Hepatocyte (in vitro differentiated cells): ENCODE data around the gene HTR2C. TPM values are rescaled to one million over a fixed set of nuclear protein-coding genes. Genes with fewer than 3 reads are reported as not detected.
A peak's percentile ranks its signal among the peaks of the same experiment; 100 is the strongest.

Experiments used
- DNase-seq: peaks from one replicate; pipeline ENCODE4 v3.0.0-alpha.2; 2016; ENCODE audit warnings: low spot score
- H2AFZ ChIP-seq: fragments of 200-600 bp; sonication (generic); 2 replicates; pipeline ENCODE4 v1.6.0; 2016; ENCODE audit warnings: antibody characterized with exemption, mild to moderate bottlenecking
- H3K27ac ChIP-seq: fragments of 200-600 bp; sonication (generic); 2 replicates; pipeline ENCODE4 v1.5.1; 2016; ENCODE audit warnings: mild to moderate bottlenecking
- H3K27me3 ChIP-seq: fragments of 200-600 bp; sonication (generic); 2 replicates; pipeline ENCODE4 v1.6.1; 2016
- H3K36me3 ChIP-seq: fragments of 200-600 bp; sonication (generic); replicated peaks from 2 replicates; pipeline ENCODE4 v1.5.1; 2016; ENCODE audit warnings: low read depth; ENCODE audit not compliant: insufficient read depth
- H3K4me1 ChIP-seq: fragments of 200-600 bp; sonication (generic); 2 replicates; pipeline ENCODE4 v1.5.1; 2016; ENCODE audit warnings: mild to moderate bottlenecking, moderate library complexity; ENCODE audit not compliant: insufficient read depth
- H3K4me2 ChIP-seq: fragments of 200-600 bp; sonication (generic); 2 replicates; pipeline ENCODE4 v1.6.0; 2016
- H3K4me3 ChIP-seq: fragments of 200-600 bp; sonication (generic); 2 replicates; pipeline ENCODE4 v1.5.1; 2016; ENCODE audit warnings: mild to moderate bottlenecking
- H3K79me2 ChIP-seq: fragments of 200-600 bp; sonication (generic); 2 replicates; pipeline ENCODE4 v1.6.0; 2017; ENCODE audit warnings: mild to moderate bottlenecking
- H3K9me2 ChIP-seq: fragments of 200-600 bp; sonication (generic); replicated peaks from 2 replicates; pipeline ENCODE4 v1.6.0; 2017; ENCODE audit warnings: mild to moderate bottlenecking; ENCODE audit not compliant: insufficient read depth
- H3K9me3 ChIP-seq: fragments of 200-600 bp; sonication (generic); 2 replicates; pipeline ENCODE4 v1.5.1; 2016; ENCODE audit warnings: low read depth, mild to moderate bottlenecking
- H4K20me1 ChIP-seq: fragments of 200-600 bp; sonication (generic); 2 replicates; pipeline ENCODE4 v1.6.0; 2016; ENCODE audit warnings: mild to moderate bottlenecking; ENCODE audit not compliant: insufficient read depth, poor library complexity, severe bottlenecking
- CTCF ChIP-seq: fragments of 200-600 bp; sonication (generic); IDR thresholded peaks from 2 replicates; pipeline ENCODE4 v1.5.1; 2016; ENCODE audit warnings: antibody characterized with exemption, mild to moderate bottlenecking; ENCODE audit not compliant: poor library complexity
- EZH2 ChIP-seq: fragments of 200-600 bp; sonication (generic); IDR thresholded peaks from 2 replicates; pipeline ENCODE4 v1.6.1; 2016; ENCODE audit warnings: antibody characterized with exemption, mild to moderate bottlenecking, borderline replicate concordance
- EZH2phosphoT487 ChIP-seq: fragments of 200-600 bp; sonication (generic); IDR thresholded peaks from one replicate; pipeline ENCODE4 v1.6.1; 2018; ENCODE audit warnings: antibody characterized with exemption, mild to moderate bottlenecking, low read depth, moderate library complexity; ENCODE audit not compliant: unreplicated experiment, severe bottlenecking
- WGBS: methylation state at CpG from one replicate; pipeline ENCODE4 v1.1.6; 2016; ENCODE audit warnings: low lambda C conversion rate; ENCODE audit errors: missing lambda C conversion rate; 5-methylcytosine and 5-hydroxymethylcytosine counted together
- polyA plus RNA-seq: library from polyadenylated mRNA; unstranded; fragments of >200 nt; fragmentation: Nextera tagmentation; extraction: Ambion mirVana; gene quantifications from 2 replicates; pipeline ENCODE4 v1.2.1, GENCODE V29; 2016
- total RNA-seq: library from RNA; depleted of rRNA; stranded (reverse); fragments of >200 nt; gene quantifications from 2 replicates; pipeline ENCODE4 v1.2.3, GENCODE V29; 2014

Gene HTR2C
- total and polyA plus RNA-seq, 2 experiments from 2014 or later, result 0.27 TPM; not detected in 1

GRCh38 chrX:114774691-114775090, 190.8 kb downstream of the HTR2C start:
- Histone ChIP-seq H3K4me1 (no peaks in the 10 kb centered on the region), H3K4me2 (no peak overlapping the region), H3K36me3 (no peaks in the 10 kb centered on the region), H3K4me3 (no peak overlapping the region), H3K9me2 (no peaks in the 10 kb centered on the region), H2AFZ (no peak overlapping the region), H4K20me1 (no peaks in the 10 kb centered on the region), H3K9me3 (no peaks in the 10 kb centered on the region), H3K27ac (no peak overlapping the region), H3K79me2 (no peaks in the 10 kb centered on the region), H3K27me3 (no peaks in the 10 kb centered on the region)
- WGBS, result 58% methylated on average over 1 of the region's 1 CpG
- DNase-seq, result peak; percentile 11
- TF ChIP-seq CTCF (no peak), EZH2phosphoT487 (no peak), EZH2 (no peak)

GRCh38 chrX:114782925-114783324, 199.0 kb downstream of the HTR2C start:
- 56% methylated on average over 1 of the region's 1 CpG for WGBS
- no peaks in the 10 kb centered on the region for H3K27me3 ChIP-seq
- H3K4me3 ChIP-seq, result no peak overlapping the region
- H3K4me1 ChIP-seq, result no peaks in the 10 kb centered on the region
- H4K20me1 ChIP-seq, result no peaks in the 10 kb centered on the region
- no peak for DNase-seq
- TF ChIP-seq EZH2, result no peak
- no peak for TF ChIP-seq EZH2phosphoT487
- TF ChIP-seq CTCF, result no peak
- H3K4me2 ChIP-seq, result no peak overlapping the region
- H2AFZ ChIP-seq, result no peak overlapping the region
- H3K27ac ChIP-seq, result no peak overlapping the region
- H3K36me3 ChIP-seq, result no peaks in the 10 kb centered on the region
- no peaks in the 10 kb centered on the region for H3K9me2 ChIP-seq
- H3K79me2 ChIP-seq, result no peaks in the 10 kb centered on the region
- H3K9me3 ChIP-seq, result no peaks in the 10 kb centered on the region

- no peaks in the 10 kb centered on the region for H3K9me3 ChIP-seq
- 90% methylated on average over 3 of the region's 3 CpGs for WGBS
- no peak for TF ChIP-seq CTCF
- TF ChIP-seq EZH2phosphoT487, result no peak
- no peak for TF ChIP-seq EZH2
- DNase-seq, result no peak
- no peak overlapping the region for H3K4me2 ChIP-seq
- no peak overlapping the region for H3K4me3 ChIP-seq
- H3K36me3 ChIP-seq, result no peaks in the 10 kb centered on the region
- H3K79me2 ChIP-seq, result no peaks in the 10 kb centered on the region
- H3K27me3 ChIP-seq, result no peaks in the 10 kb centered on the region
- no peaks in the 10 kb centered on the region for H4K20me1 ChIP-seq
- H3K4me1 ChIP-seq, result no peaks in the 10 kb centered on the region
- H3K27ac ChIP-seq, result no peak overlapping the region
- no peaks in the 10 kb centered on the region for H3K9me2 ChIP-seq
- no peak overlapping the region for H2AFZ ChIP-seq
Measured at GRCh38 chrX:114787061-114787460, 203.2 kb downstream of the HTR2C start.

GRCh38 chrX:114797494-114797893, 213.6 kb downstream of the HTR2C start:
- no peak for DNase-seq
- no peak for TF ChIP-seq CTCF
- TF ChIP-seq EZH2phosphoT487, result no peak
- no peak for TF ChIP-seq EZH2
- Histone ChIP-seq H3K4me3 (no peak overlapping the region), H3K79me2 (no peaks in the 10 kb centered on the region), H3K27ac (no peak overlapping the region), H3K4me2 (no peak overlapping the region), H2AFZ (no peak overlapping the region), H3K36me3 (no peaks in the 10 kb centered on the region), H3K9me3 (no peaks in the 10 kb centered on the region), H3K4me1 (no peaks in the 10 kb centered on the region), H4K20me1 (no peaks in the 10 kb centered on the region), H3K27me3 (no peaks in the 10 kb centered on the region), H3K9me2 (no peaks in the 10 kb centered on the region)
- WGBS, result 83% methylated on average over 1 of the region's 1 CpG
